ENCODE data around the gene HERPUD2. TPM values are rescaled to one million over a fixed set of nuclear protein-coding genes. Genes with fewer than 3 reads are reported as not detected.
"Not testable (repeated sequence)": the region's sequence is repeated elsewhere in the genome, so short reads cannot be mapped to it uniquely, and the experiment has no call there.

HERPUD2 gene
- total RNA-seq, 6 experiments from 2014 or later = 21.2 to 26.5 (median 22.6) TPM

- H3K4me3 Mint-ChIP-seq = no peak overlapping the region
- H3K4me1 Mint-ChIP-seq (ENCODE audit: low read depth) = peaks cover 45% of the 10 kb centered on the region
- peaks cover 9% of the 10 kb centered on the region for H3K36me3 Mint-ChIP-seq (ENCODE audit: low read depth)
- H3K27ac Mint-ChIP-seq = no peak overlapping the region
- no peak for DNase-seq
- H3K9me3 Mint-ChIP-seq = no peaks in the 10 kb centered on the region
- H3K27me3 Mint-ChIP-seq (ENCODE audit: insufficient read depth) = no peaks in the 10 kb centered on the region
- TF ChIP-seq, protein P1, sequence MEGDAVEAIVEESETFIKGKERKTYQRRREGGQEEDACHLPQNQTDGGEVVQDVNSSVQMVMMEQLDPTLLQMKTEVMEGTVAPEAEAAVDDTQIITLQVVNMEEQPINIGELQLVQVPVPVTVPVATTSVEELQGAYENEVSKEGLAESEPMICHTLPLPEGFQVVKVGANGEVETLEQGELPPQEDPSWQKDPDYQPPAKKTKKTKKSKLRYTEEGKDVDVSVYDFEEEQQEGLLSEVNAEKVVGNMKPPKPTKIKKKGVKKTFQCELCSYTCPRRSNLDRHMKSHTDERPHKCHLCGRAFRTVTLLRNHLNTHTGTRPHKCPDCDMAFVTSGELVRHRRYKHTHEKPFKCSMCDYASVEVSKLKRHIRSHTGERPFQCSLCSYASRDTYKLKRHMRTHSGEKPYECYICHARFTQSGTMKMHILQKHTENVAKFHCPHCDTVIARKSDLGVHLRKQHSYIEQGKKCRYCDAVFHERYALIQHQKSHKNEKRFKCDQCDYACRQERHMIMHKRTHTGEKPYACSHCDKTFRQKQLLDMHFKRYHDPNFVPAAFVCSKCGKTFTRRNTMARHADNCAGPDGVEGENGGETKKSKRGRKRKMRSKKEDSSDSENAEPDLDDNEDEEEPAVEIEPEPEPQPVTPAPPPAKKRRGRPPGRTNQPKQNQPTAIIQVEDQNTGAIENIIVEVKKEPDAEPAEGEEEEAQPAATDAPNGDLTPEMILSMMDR (IDR thresholded peaks at IDR 0.05) = no peak
Measured at GRCh38 chr7:35699796-35700305, 4.9 kb upstream of the HERPUD2 start.

- H3K4me3 Mint-ChIP-seq; H3K27me3 Mint-ChIP-seq (ENCODE audit: insufficient read depth); H3K9me3 Mint-ChIP-seq; DNase-seq: not testable (repeated sequence)
- H3K27ac Mint-ChIP-seq = 0 out of 2 replicates have a peak overlapping the region, but pooled peaks have one; percentile 16
- peaks cover 17% of the 10 kb centered on the region for H3K36me3 Mint-ChIP-seq (ENCODE audit: low read depth)
- H3K4me1 Mint-ChIP-seq (ENCODE audit: low read depth) = peaks cover 53% of the 10 kb centered on the region
Measured at GRCh38 chr7:35698382-35698781, 3.4 kb upstream of the HERPUD2 start.

- Mint-ChIP-seq H3K27me3 (ENCODE audit: insufficient read depth) (no peaks in the 10 kb centered on the region), H3K27ac (peak overlapping the region; percentile 50; the same call in 1 of the 2 replicates), H3K36me3 (ENCODE audit: low read depth) (peaks cover 23% of the 10 kb centered on the region), H3K4me1 (ENCODE audit: low read depth) (peaks cover 60% of the 10 kb centered on the region), H3K4me3 (peak overlapping the region; percentile 59), H3K9me3 (no peaks in the 10 kb centered on the region)
- DNase-seq = peak; percentile 67
- TF ChIP-seq, protein P1 (IDR thresholded peaks at IDR 0.05) = no peak
Measured at GRCh38 chr7:35697414-35698175, 2.7 kb upstream of the HERPUD2 start.

DNA sequence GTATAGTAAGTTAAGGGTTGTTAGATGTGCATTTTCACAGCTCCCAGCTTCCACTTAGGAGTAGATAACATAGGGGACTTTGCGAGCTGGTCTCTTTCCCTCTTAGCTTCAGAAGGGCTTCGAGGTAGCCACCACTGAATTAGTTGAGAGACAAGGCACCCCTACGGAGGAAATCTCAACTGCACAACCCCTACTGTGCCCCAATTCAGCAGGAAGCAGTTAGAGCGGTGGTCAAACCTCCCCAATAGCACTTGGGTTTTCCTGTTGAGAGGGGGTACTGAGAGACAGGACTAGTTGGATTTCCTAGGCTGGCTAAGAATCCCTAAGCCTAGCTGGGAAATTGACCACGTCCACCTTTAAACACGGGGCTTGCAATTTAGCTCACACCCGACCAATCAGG, 1.1 kb upstream of the HERPUD2 start:
- TF ChIP-seq, protein P1 (IDR thresholded peaks at IDR 0.05) = no peak
- H3K4me3 Mint-ChIP-seq = peak overlapping the region; percentile 97
- no peak for DNase-seq
- no peaks in the 10 kb centered on the region for H3K9me3 Mint-ChIP-seq
- H3K27me3 Mint-ChIP-seq (ENCODE audit: insufficient read depth) = no peaks in the 10 kb centered on the region
- peaks cover 71% of the 10 kb centered on the region for H3K4me1 Mint-ChIP-seq (ENCODE audit: low read depth)
- H3K36me3 Mint-ChIP-seq (ENCODE audit: low read depth) = peaks cover 39% of the 10 kb centered on the region
- peak overlapping the region; percentile 95 for H3K27ac Mint-ChIP-seq

DNA sequence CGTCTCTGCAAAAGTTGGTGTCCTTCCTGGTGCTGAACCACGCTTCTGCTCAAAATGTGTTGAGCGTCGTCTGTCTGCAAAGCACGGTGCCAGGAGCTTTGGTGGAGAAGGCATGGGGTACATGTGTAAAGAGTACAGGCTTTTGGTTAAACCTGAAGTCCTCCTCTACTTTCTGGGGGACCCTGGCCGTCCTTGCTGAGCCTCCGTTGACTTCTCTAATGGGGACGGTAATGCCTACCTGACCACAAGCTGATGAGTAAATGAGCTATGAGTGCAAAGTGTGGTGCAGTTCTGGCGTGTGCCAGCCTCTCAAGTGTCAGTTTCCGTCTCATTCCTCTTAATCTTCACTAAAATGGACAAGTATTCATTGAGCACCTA, 527 bp upstream of the HERPUD2 start:
- H3K4me1 Mint-ChIP-seq (ENCODE audit: low read depth) = peaks cover 71% of the 10 kb centered on the region
- no peak for DNase-seq
- no peaks in the 10 kb centered on the region for H3K9me3 Mint-ChIP-seq
- TF ChIP-seq, protein P1 (IDR thresholded peaks at IDR 0.05) = no peak
- peaks cover 43% of the 10 kb centered on the region for H3K36me3 Mint-ChIP-seq (ENCODE audit: low read depth)
- H3K4me3 Mint-ChIP-seq = peak overlapping the region; percentile 97
- H3K27me3 Mint-ChIP-seq (ENCODE audit: insufficient read depth) = no peaks in the 10 kb centered on the region
- peak overlapping the region; percentile 95 for H3K27ac Mint-ChIP-seq

DNA sequence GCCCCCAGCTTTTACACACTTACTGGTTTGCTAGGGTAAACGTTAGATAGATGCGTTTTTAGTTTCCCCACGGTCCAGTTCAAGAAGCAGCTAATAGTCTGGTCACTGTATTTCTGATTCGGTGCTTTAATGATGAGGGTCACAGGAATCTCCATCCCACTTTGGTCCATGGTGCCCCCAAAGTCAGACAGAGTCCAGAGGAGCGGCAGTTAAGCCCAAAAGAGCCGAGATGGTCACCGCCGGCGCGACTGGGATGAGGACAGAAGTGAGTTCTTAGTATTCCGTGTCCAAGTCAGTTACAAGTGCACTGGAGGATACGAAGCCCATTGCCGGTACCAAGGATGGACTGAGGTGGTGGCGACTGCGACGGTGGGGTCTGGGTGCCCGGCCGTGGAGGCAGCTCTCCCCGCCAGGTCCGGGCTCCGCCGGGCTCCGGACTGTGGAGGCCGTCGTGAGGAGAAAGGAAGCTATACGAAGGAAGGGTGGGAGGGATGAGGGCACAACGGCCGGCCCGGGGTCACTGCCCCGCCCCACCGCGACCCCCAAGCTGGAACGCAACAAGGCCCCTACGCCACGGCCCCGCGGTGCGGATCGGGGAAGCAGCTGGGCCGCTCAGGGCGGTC, 663 bp downstream of the HERPUD2 start:
- no peak for DNase-seq
- Mint-ChIP-seq H3K9me3 (no peaks in the 10 kb centered on the region), H3K4me1 (ENCODE audit: low read depth) (peaks cover 72% of the 10 kb centered on the region), H3K27me3 (ENCODE audit: insufficient read depth) (no peaks in the 10 kb centered on the region), H3K4me3 (peak overlapping the region; percentile 97), H3K36me3 (ENCODE audit: low read depth) (peaks cover 51% of the 10 kb centered on the region), H3K27ac (peak overlapping the region; percentile 95)
- TF ChIP-seq, protein P1 (IDR thresholded peaks at IDR 0.05) = no peak
